Astrocyte (in vitro differentiated cells and primary cell): ENCODE data around the gene TMEM236.

ENCODE experiments used
- CTCF ChIP-seq: IDR thresholded peaks from 2 replicates; pipeline ENCODE4 v1.5.1; 2011; ENCODE audit warnings: low read depth, mild to moderate bottlenecking, inconsistent platforms, low read length, moderate library complexity; ENCODE audit not compliant: insufficient read depth
- EZH2 ChIP-seq: IDR thresholded peaks from 2 replicates; pipeline ENCODE4 v1.6.1; 2012; ENCODE audit warnings: mild to moderate bottlenecking, low read length, inconsistent platforms; ENCODE audit not compliant: insufficient read depth

- TF ChIP-seq CTCF (no peak), EZH2 (no peak)
Measured at GRCh38 chr10:17713758-17714157, 38.2 kb upstream of the TMEM236 start.
